Keratinocyte (primary cell): ENCODE measurements around the gene ACBD6. TPM values are rescaled to one million over a fixed set of nuclear protein-coding genes. Genes with fewer than 3 reads are reported as not detected.

Experiments used
- DNase-seq: peaks from one replicate; pipeline ENCODE4 v3.0.0-alpha.2; 2011; ENCODE audit warnings: low read depth, missing footprints, low spot score
- FAIRE-seq: peaks from 2 replicates; lab custom pipeline; 2011; peaks lifted over from hg19 to GRCh38; lab: Jason Lieb, UNC
- H2AFZ ChIP-seq: 2 replicates; pipeline ENCODE4 v1.6.0; 2012; ENCODE audit warnings: low read length, control low read depth, inconsistent platforms; ENCODE audit not compliant: control insufficient read depth
- H3K27ac ChIP-seq: 2 replicates; pipeline ENCODE4 v1.5.1; 2011; ENCODE audit warnings: low read length; ENCODE audit not compliant: control insufficient read depth, insufficient read depth
- H3K27me3 ChIP-seq: 3 replicates; pipeline ENCODE4 v1.6.0; 2011; ENCODE audit warnings: low read length; ENCODE audit not compliant: control insufficient read depth, insufficient read depth; ENCODE audit errors: extremely low read depth
- H3K36me3 ChIP-seq, 2 experiments: 2 replicates in 1 of 2; 3 replicates in 1 of 2; pipeline ENCODE4 v1.5.1; 2011; ENCODE audit warnings: low read length in 2 of 2, mild to moderate bottlenecking in 1 of 2; ENCODE audit not compliant: control insufficient read depth in 2 of 2, insufficient read depth in 2 of 2; ENCODE audit errors: extremely low read depth in 1 of 2
- H3K4me1 ChIP-seq: 3 replicates; pipeline ENCODE4 v1.5.1; 2011; ENCODE audit warnings: low read length; ENCODE audit not compliant: control insufficient read depth, insufficient read depth; ENCODE audit errors: extremely low read depth
- H3K4me2 ChIP-seq: 3 replicates; pipeline ENCODE4 v1.6.0; 2011; ENCODE audit warnings: low read depth, low read length; ENCODE audit not compliant: control insufficient read depth, insufficient read depth; ENCODE audit errors: extremely low read depth
- H3K4me3 ChIP-seq, 3 experiments: fragments of 200-600 bp in 1 of 3; sonication (generic) in 1 of 3; 2 replicates in 2 of 3; 3 replicates in 1 of 3; pipeline ENCODE4 v1.5.1; 2011 to 2016; ENCODE audit warnings: low read length in 3 of 3, mild to moderate bottlenecking in 3 of 3, control low read depth in 2 of 3, inconsistent platforms in 1 of 3, low read depth in 1 of 3, mixed read lengths in 1 of 3, mixed run types in 1 of 3, moderate library complexity in 1 of 3; ENCODE audit not compliant: control insufficient read depth in 2 of 3, insufficient read depth in 2 of 3; ENCODE audit errors: extremely low read depth in 1 of 3
- H3K79me2 ChIP-seq: 2 replicates; pipeline ENCODE4 v1.6.0; 2012; ENCODE audit warnings: low read length; ENCODE audit not compliant: control insufficient read depth, insufficient read depth
- H3K9ac ChIP-seq: 3 replicates; pipeline ENCODE4 v1.6.0; 2011; ENCODE audit warnings: low read length; ENCODE audit not compliant: control insufficient read depth, insufficient read depth; ENCODE audit errors: extremely low read depth
- H3K9me1 ChIP-seq: 3 replicates; pipeline ENCODE4 v1.6.0; 2011; ENCODE audit warnings: low read length; ENCODE audit not compliant: control insufficient read depth, insufficient read depth; ENCODE audit errors: extremely low read depth
- H3K9me3 ChIP-seq: 2 replicates; pipeline ENCODE4 v1.5.1; 2012; ENCODE audit warnings: low read depth, low read length; ENCODE audit not compliant: control insufficient read depth
- H4K20me1 ChIP-seq: 3 replicates; pipeline ENCODE4 v1.6.0; 2011; ENCODE audit warnings: low read length; ENCODE audit not compliant: control insufficient read depth, insufficient read depth; ENCODE audit errors: extremely low read depth
- CTCF ChIP-seq, 3 experiments: IDR thresholded peaks in 1 of 3; conservative IDR thresholded peaks in 1 of 3; optimal IDR thresholded peaks in 1 of 3; 2 replicates in 2 of 3; 3 replicates in 1 of 3; pipeline versions ENCODE3 to v1.5.1; 2011; ENCODE audit warnings: low read length in 3 of 3, mild to moderate bottlenecking in 3 of 3, moderate library complexity in 2 of 3, control low read depth in 1 of 3, inconsistent platforms in 1 of 3; ENCODE audit not compliant: insufficient read depth in 2 of 3; ENCODE audit errors: extremely low read depth in 1 of 3
- EZH2 ChIP-seq: IDR thresholded peaks from one replicate; pipeline ENCODE4 v1.6.1; 2012; ENCODE audit warnings: inconsistent platforms, mild to moderate bottlenecking, low read length, moderate library complexity
- dilution Hi-C: fragments of 300-500 bp; cut with MboI; formaldehyde crosslinking; loops from one replicate; pipeline ENCODE4 v1.7.0; 2020; ENCODE audit warnings: low sequenced_read_pairs; ENCODE audit not compliant: extremely low pct_ligation_motif_present
- polyA plus RNA-seq, 5 experiments: library from polyadenylated mRNA; depleted of rRNA in 3 of 5; stranded (reverse) in 3 of 5; stranded (forward) in 1 of 5; unstranded in 1 of 5; fragments of >200 nt; gene quantifications; 1 replicate in 1 of 5; 2 replicates in 3 of 5; 3 replicates in 1 of 5; pipeline versions ENCODE4 v1.2.1 to v1.2.3, GENCODE V29; 2011 to 2012; ENCODE audit warnings: missing spikeins in 2 of 5, low read depth in 1 of 5, low replicate concordance in 1 of 5

The ACBD6 gene
- polyA plus RNA-seq, 1 donor (not counting 4 experiments of a cell fraction or from before 2014, with no cell fraction given): 47.5 TPM

- no peaks in the 10 kb centered on the region for H3K9me3 ChIP-seq
- H3K4me3 ChIP-seq: no peak overlapping the region
- no peaks in the 10 kb centered on the region for H3K36me3 ChIP-seq
- H3K27ac ChIP-seq: no peak overlapping the region
- dilution Hi-C loops: no loop called here
- no peak overlapping the region for H3K4me2 ChIP-seq
- H3K4me1 ChIP-seq: peaks cover 9% of the 10 kb centered on the region
- no peak for DNase-seq
- no peaks in the 10 kb centered on the region for H3K79me2 ChIP-seq
- H3K9me1 ChIP-seq: peaks cover 2% of the 10 kb centered on the region
- peaks cover 35% of the 10 kb centered on the region for H3K27me3 ChIP-seq
- no peaks in the 10 kb centered on the region for H4K20me1 ChIP-seq
- H3K9ac ChIP-seq: no peak overlapping the region
- no peak for FAIRE-seq
- no peak for TF ChIP-seq CTCF (optimal IDR thresholded peaks at IDR 0.05 in 1 of 3, IDR thresholded peaks at IDR 0.05 in 1 of 3, conservative IDR thresholded peaks at IDR 0.05 in 1 of 3; ENCODE audit: extremely low read depth in 1 of 3, insufficient read depth in 2 of 3, low read length in 3 of 3)
- TF ChIP-seq EZH2: no peak
- H2AFZ ChIP-seq: no peak overlapping the region
Measured at GRCh38 chr1:180265871-180266270, 236.5 kb downstream of the ACBD6 start.

- DNase-seq (no peak), FAIRE-seq (no peak)
- dilution Hi-C loops: no loop called here
Measured at GRCh38 chr1:180265201-180265600, 237.2 kb downstream of the ACBD6 start.

More at GRCh38 chr1:180265201-180265600, 237.2 kb downstream of the ACBD6 start:
- Histone ChIP-seq H3K4me1 (peaks cover 3% of the 10 kb centered on the region), H3K4me2 (no peak overlapping the region), H3K9me3 (no peaks in the 10 kb centered on the region), H3K9ac (no peak overlapping the region), H2AFZ (no peak overlapping the region), H3K9me1 (no peaks in the 10 kb centered on the region), H3K27ac (no peak overlapping the region), H3K36me3 (no peaks in the 10 kb centered on the region), H3K79me2 (no peaks in the 10 kb centered on the region), H3K27me3 (peaks cover 42% of the 10 kb centered on the region), H3K4me3 (no peak overlapping the region), H4K20me1 (no peaks in the 10 kb centered on the region)
- TF ChIP-seq CTCF (optimal IDR thresholded peaks at IDR 0.05 in 1 of 3, IDR thresholded peaks at IDR 0.05 in 1 of 3, conservative IDR thresholded peaks at IDR 0.05 in 1 of 3; ENCODE audit: extremely low read depth in 1 of 3, insufficient read depth in 2 of 3, low read length in 3 of 3) (no peak), EZH2 (no peak)
